AG04449 (cell line): ENCODE results near the gene PTPRM.

Experiments
- CTCF ChIA-PET: fragments of 350-600 bp; formaldehyde crosslinking; extraction: SDS; loops from one replicate; lab custom pipeline; 2021; ENCODE audit warnings: antibody characterized with exemption; lab: Yijun Ruan, JAX
- POLR2A ChIA-PET: fragments of 400-600, 350-600 bp; formaldehyde crosslinking; extraction: SDS; loops from one replicate; lab custom pipeline; 2020; ENCODE audit warnings: antibody characterized with exemption, inconsistent platforms; lab: Yijun Ruan, JAX
- DNase-seq: peaks from one replicate; pipeline ENCODE4 v3.0.0-alpha.2; 2010; ENCODE audit warnings: low read depth, low spot score
- H3K4me3 ChIP-seq: 2 replicates; pipeline ENCODE4 v1.5.1; 2011; ENCODE audit warnings: low read depth, mild to moderate bottlenecking, control low read depth, low read length
- TF ChIP-seq, protein P1 (sequence below): IDR thresholded peaks from one replicate; pipeline ENCODE4 v1.5.1; 2011; ENCODE audit warnings: mild to moderate bottlenecking, moderate library complexity, low read length, control low read depth, inconsistent platforms; ENCODE audit not compliant: insufficient read depth; ENCODE audit errors: missing control alignments

PTPRM gene

DNA sequence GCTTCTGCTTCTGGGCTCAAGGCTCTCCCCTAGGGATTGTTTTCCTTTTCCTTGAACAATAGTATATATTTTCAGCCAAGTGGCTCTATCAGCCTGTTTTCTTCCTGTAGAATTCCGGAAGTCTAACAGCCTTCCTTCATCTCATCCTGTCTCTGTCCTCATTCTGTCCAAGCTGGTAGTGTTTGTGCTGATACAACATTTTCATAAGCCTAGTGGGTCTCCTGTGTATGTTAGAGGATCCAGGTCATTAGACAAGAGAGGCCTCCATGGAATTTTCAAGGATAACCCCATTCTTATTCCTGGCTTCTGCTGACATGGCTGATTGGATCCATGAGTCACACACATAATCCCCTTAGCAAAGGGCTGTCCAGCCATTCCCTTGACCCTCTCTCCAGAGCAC, 467.6 kb downstream of the PTPRM start:
- POLR2A ChIA-PET: no interaction called here
- TF ChIP-seq, protein P1, sequence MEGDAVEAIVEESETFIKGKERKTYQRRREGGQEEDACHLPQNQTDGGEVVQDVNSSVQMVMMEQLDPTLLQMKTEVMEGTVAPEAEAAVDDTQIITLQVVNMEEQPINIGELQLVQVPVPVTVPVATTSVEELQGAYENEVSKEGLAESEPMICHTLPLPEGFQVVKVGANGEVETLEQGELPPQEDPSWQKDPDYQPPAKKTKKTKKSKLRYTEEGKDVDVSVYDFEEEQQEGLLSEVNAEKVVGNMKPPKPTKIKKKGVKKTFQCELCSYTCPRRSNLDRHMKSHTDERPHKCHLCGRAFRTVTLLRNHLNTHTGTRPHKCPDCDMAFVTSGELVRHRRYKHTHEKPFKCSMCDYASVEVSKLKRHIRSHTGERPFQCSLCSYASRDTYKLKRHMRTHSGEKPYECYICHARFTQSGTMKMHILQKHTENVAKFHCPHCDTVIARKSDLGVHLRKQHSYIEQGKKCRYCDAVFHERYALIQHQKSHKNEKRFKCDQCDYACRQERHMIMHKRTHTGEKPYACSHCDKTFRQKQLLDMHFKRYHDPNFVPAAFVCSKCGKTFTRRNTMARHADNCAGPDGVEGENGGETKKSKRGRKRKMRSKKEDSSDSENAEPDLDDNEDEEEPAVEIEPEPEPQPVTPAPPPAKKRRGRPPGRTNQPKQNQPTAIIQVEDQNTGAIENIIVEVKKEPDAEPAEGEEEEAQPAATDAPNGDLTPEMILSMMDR: no peak
- CTCF ChIA-PET: interaction anchor here (1.1 kb wide), 1 partner anchor 20 kb away, joined by 3 read pairs; no protein-coding TSS in a partner anchor
- no peak for DNase-seq
- H3K4me3 ChIP-seq: no peak overlapping the region

- H3K4me3 ChIP-seq: no peak overlapping the region
- TF ChIP-seq, protein P1: no peak
- CTCF ChIA-PET: no interaction called here
- POLR2A ChIA-PET: no interaction called here
- DNase-seq: no peak
Measured at GRCh38 chr18:8036551-8036950, 469.4 kb downstream of the PTPRM start.

DNA sequence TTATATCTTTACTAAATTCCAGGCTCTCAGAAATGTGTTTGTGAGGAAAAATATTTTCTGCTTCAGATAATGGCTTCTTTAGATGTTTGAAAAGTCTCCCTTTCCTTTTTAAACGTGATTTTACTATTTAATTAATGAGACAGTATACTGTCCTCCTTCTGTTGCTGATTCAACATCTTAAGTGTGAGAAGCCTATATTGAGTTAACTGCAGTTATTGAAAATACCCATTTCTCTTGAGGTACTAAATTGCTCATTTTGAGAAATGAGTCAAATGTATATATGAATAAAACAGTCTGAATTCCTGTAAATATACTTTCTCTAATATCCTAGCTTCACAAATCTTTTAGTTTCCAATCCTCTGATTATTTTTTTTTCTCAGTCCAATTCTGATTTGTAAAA, 470.2 kb downstream of the PTPRM start:
- TF ChIP-seq, protein P1: no peak
- CTCF ChIA-PET: interaction anchor here (0.6 kb wide), 2 partner anchors 14 to 352 kb away, joined by 3 read pairs; no protein-coding TSS in a partner anchor
- POLR2A ChIA-PET: no interaction called here
- DNase-seq: no peak
- H3K4me3 ChIP-seq: no peak overlapping the region

- DNase-seq: no peak
- ChIA-PET CTCF (no interaction called here), POLR2A (no interaction called here)
- H3K4me3 ChIP-seq: no peak overlapping the region
- TF ChIP-seq, protein P1: no peak
Measured at GRCh38 chr18:8040021-8040420, 472.9 kb downstream of the PTPRM start.

GRCh38 chr18:8041526-8042111, 474.5 kb downstream of the PTPRM start:
- POLR2A ChIA-PET: no interaction called here
- CTCF ChIA-PET: interaction anchor here (2.2 kb wide), 1 partner anchor 348 kb away, joined by 8 read pairs; no protein-coding TSS in a partner anchor
- H3K4me3 ChIP-seq: no peak overlapping the region
- DNase-seq: no peak
- TF ChIP-seq, protein P1: no peak

DNA sequence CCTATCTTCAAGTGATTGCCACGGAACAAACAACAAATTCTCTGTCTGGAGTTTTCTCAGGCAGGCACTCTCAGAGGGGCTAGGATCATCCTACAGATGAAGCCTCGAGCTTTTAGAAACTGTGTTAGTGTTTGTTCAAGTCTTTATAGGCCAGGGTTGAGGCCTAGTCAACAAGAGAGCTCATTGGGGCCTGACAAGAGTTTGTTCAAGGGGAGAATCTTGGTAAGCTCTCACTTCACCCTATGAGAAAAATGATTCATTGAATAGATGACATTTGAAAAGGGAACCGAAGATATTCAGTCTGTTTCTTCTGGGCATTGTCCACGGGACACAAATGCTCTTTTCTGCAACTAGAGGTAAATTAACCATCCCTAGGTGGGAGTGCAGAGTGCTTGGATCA, 476.9 kb downstream of the PTPRM start:
- TF ChIP-seq, protein P1: no peak
- ChIA-PET POLR2A (no interaction called here), CTCF (no interaction called here)
- H3K4me3 ChIP-seq: no peak overlapping the region
- no peak for DNase-seq
